ENCODE results near the gene LIX1L.

The LIX1L gene

GRCh38 chr1:145956781-145957442 is 905 bp downstream of the LIX1L start:
- DNase-seq (ENCODE audit: insufficient read length, low spot score) (no peak), FAIRE-seq (peak; percentile 11)
- no peak for TF ChIP-seq CTCF (IDR thresholded peaks at IDR 0.05; ENCODE audit: insufficient read depth, missing control alignments)

GRCh38 chr1:145956361-145956760 is 1.5 kb downstream of the LIX1L start:
- TF ChIP-seq CTCF (IDR thresholded peaks at IDR 0.05; ENCODE audit: insufficient read depth, missing control alignments), result no peak
- no peak for FAIRE-seq
- DNase-seq (ENCODE audit: insufficient read length, low spot score), result no peak

- FAIRE-seq, result no peak
- no peak for DNase-seq (ENCODE audit: insufficient read length, low spot score)
- no peak for TF ChIP-seq CTCF (IDR thresholded peaks at IDR 0.05; ENCODE audit: insufficient read depth, missing control alignments)
Observed at GRCh38 chr1:145955436-145955835, 2.4 kb downstream of the LIX1L start.

GRCh38 chr1:145953861-145954260 is 4.0 kb downstream of the LIX1L start:
- TF ChIP-seq CTCF (IDR thresholded peaks at IDR 0.05; ENCODE audit: insufficient read depth, missing control alignments), result no peak
- no peak for DNase-seq (ENCODE audit: insufficient read length, low spot score)
- FAIRE-seq, result no peak

- FAIRE-seq (no peak), DNase-seq (ENCODE audit: insufficient read length, low spot score) (no peak)
- no peak for TF ChIP-seq CTCF (IDR thresholded peaks at IDR 0.05; ENCODE audit: insufficient read depth, missing control alignments)
Observed at GRCh38 chr1:145952903-145953302, 4.9 kb downstream of the LIX1L start.

GRCh38 chr1:145951526-145951925 is 6.3 kb downstream of the LIX1L start:
- no peak for DNase-seq (ENCODE audit: insufficient read length, low spot score)
- FAIRE-seq, result no peak
- no peak for TF ChIP-seq CTCF (IDR thresholded peaks at IDR 0.05; ENCODE audit: insufficient read depth, missing control alignments)

- no peak for TF ChIP-seq CTCF (IDR thresholded peaks at IDR 0.05; ENCODE audit: insufficient read depth, missing control alignments)
- DNase-seq (ENCODE audit: insufficient read length, low spot score) (no peak), FAIRE-seq (no peak)
Observed at GRCh38 chr1:145949219-145949618, 8.6 kb downstream of the LIX1L start.
